Mesenteric fat pad (tissue), 1 donor: ENCODE data around the gene PIGO. TPM values are rescaled to one million over a fixed set of nuclear protein-coding genes. Genes with fewer than 3 reads are reported as not detected.

Experiments used
- DNase-seq: peaks from one replicate; pipeline ENCODE4 v3.0.0-alpha.2; 2020; ENCODE audit warnings: low spot score
- long read RNA-seq: library from polyadenylated mRNA; unstranded; transcript quantifications from one replicate; pipeline ENCODE4 v2.0.0, GENCODE V29; 2020
- total RNA-seq: library from RNA; stranded (reverse); fragmentation: NEBNext Ultra II Directional; extraction: Animal tissue kit (Norgen Biotek cat#: 25700); gene quantifications from one replicate; pipeline ENCODE4 v1.2.1, GENCODE V29; 2021
- donor health status: DM: yes; HTN: yes; CAD: no.

The PIGO gene
- total RNA-seq: 15.2 TPM
- long read RNA-seq, transcript PIGO-202 (12 exons, 2,464 nt): major isoform, 12 of 50 reads
- long read RNA-seq, partial matches to known transcripts: 30 of 50 reads
- long read RNA-seq, other reads (novel, unspliced or antisense): 8 of 50 reads

DNA sequence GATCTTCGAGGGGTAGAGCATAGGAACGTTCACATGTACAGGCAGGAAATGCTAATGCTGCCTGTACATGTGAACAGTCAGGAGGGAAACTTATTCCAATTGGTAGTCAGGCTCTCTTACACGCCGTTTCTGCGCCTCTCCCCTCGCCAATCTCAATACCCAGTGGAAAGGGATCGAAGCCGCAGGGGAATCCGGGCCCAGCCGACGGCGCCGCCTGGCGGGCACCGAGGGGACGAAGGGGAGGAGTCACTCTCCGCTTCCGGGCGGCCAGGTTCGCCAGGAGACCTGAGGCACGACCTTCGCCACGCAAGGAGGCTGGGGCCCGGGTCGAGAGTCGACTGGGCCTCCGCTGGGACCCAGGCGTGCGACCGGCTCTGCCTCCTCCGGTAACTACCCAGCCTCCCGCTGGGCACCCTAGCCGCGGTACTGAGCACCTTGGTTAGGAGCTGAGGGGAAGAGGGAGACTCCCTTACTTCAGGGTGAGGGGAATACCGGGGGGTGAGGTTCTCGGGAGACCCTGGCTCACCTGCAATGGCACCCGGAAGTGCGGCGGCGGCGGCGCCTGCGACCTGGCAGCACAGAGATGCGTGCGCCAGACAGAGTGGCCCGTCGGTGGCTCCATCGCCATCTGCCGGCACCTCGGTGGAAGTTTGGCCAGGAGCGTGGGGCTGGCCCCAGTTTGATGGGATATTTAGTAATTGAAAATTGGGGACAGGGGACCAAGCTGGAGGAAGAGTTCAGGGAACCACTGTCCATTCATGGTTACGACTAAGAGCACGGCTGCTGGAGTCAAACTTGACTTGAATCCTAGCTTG lies at the start of gene PIGO:
PIGO (minus strand) TSS at position 557 of the 815 bp plus-strand sequence. CDS start 1,026 bp downstream, outside the sequence.
- DNase-seq: peak; percentile 97

DNA sequence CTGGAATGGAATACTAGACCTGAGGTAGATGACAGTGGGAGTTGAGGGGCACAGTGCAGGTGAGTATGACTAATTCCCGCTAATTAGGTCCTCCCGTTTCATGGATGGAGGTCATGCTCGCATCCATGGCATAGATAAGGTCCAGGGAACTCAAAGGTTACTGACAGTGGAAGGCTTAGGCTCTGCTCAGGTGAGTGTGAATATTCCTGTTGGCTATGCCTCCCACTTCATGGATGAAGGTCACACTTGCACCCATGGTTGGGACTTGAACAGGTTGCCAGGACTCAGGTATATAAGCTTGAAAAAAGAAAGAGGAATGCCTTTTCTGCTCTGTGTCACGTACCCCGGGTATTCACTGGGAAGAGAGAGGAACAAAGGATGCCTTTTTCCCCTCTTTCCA lies 45.6 kb upstream of the PIGO start:
- no peak for DNase-seq

DNA sequence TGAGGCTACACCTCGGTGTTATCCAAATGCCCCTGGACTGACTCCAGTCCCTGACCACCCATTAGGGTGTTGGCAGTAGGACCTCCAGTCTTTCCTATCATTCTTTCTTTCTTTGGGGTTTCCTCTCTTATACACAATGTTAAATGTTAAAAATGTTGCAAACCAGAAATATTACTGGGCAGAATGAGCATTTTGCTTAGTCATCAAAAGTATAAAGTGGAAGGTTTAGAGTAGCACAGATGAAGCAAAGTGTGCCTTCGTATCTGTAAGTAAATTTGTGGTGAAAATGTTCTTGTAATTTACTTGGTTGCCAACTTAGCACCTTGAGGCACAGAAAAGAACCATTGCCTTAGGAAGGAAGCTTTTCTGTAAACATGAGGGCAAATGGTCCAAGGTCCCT lies 43.7 kb upstream of the PIGO start:
- no peak for DNase-seq

DNA sequence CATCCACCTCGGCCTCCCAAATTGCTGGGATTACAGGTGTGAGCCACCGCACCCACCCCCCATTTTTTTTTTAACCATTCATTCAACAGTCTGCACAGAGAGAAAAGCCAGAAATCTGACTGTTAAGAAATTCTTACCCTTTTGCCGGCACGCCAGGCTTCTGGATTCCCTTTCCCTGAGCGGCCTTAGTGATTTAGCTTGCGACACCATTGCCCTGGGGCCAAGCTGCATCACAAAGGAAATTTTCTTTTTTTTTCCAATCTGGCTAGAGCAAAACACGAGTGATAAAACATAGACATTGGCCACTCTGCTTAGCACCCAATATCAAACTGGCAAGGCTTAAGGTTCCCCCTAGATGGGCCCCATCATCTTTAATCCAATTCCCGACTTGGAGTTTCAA lies 40.5 kb upstream of the PIGO start:
- DNase-seq: no peak

DNA sequence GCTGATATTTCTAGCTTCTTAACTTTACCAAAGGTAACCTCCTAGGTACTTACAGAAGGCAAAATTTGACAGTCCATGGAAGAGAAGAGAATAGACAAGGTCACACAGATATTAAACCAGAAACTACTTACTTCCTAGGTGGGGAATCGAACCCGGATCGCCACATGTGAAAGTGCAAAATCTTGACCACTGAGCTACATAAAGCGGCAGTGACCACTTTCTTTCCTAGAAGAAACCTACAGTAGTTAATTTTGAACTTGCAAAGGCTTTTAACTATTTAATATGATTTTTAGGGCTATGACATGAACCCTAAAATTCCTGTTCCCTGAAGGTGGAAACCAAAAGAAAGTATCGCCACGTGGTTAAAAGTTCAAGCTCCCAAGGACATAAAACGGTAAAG lies 39.6 kb upstream of the PIGO start:
- DNase-seq: no peak

DNA sequence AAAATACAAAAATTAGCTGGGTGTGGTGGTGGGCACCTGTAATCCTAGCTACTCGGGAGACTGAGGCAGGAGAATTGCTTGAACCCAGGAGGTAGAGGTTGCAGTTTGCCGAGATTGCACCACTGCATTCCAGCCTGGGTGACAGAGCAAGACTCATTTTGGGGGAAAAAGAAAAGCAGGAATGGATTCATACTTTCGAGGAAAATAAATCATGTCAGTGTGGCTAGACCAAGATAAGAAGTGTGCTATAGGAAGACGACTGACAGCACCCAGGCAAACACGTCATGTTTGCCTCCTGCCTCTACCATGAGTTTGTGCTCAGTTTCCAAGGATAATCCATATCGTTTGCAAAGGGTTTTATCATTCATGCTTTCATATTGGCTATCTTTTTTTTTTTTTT lies 38.5 kb upstream of the PIGO start:
- DNase-seq: no peak

DNA sequence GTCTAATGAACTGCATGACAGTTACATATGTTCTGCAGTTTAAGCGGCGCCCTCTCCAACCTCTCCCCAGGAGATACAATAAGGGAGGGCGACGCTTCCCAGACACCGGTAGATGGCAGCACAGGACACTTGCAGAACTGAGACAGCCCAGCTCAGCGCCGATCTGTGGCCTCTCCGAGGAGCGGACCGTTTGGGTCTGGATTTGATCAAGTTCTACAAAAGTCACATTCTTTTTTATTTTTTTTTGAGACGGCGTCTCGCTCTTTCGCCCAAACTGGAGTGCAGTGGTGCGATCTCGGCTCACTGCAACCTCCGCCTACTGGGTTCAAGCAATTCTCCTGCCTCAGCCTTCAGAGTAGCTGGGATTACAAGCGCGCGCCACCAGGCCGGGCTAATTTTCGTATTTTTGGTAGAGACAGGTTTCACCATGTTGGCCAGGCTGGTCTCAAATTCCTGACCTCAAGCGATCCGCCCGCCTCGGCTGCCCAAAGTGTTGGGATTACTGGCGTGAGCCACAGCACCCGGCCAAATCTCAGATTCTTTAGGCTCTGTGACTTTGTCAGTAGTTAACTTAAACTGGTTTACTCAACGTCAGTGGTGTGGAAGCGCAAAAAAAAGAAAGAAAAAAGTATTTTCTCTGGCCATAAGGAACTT lies 20.6 kb upstream of the PIGO start:
- DNase-seq: peak; percentile 95

DNA sequence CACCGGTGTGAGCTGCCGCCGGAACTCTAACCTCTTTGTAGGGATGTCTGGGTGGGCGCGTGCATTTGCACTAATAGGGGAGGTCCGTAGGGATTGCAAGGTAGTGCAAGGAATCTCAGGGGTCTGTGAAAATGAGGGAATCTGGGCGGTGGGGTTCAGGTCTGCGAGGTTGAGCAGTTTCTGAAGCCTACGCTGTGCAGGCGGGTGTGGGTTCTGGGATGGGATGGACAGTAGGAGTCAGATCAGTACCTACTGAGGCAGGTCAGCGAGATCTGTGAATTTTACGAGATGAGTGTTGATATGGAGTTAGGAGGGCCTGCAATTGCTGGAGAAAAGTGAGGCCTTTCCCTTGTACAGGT lies 20.1 kb upstream of the PIGO start:
- DNase-seq: no peak

DNA sequence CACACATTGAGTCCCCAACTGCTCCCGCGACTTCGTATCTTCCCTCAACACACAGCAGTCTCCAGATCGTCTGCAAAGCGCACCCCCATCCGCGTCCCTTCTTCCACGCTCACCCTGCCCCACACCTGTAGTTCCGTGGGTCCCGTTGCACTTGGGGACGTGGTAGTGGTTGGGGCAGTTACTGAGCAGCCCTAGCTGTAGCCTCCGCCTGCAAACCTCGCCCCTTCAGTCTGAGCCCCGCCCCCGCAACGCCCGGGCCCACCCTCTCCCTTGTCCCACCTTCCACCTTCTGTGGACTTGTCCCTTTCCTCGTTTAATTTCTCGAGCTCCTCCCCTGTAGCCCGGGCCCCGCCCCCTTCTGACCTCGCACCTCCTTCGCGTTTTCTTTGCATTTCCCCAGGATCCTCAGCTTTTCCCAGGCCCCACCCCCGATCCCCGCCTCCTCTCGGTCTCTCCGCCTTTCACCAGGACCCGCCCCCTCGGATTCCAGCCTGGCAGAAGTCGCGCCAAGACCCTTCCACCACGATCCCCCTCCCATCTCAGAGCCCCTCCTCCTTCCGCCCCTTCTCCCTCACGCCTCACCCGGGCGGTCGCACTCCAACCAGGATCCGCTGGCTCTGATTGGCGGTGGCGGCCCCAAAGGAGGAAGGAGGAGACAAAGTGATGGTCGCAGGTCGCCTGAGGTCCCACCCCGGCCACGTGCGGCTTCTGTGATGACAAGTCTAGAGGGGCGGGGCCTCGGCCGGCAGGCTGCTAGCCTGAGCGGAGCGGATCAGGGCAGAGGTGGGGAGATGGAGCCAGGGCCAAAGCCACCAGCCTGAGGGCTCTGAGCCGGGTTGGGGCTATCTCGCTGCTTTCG lies 19.5 kb upstream of the PIGO start, which contains the start of gene ATOSB:
ATOSB (minus strand) TSS at position 183 of the 859 bp plus-strand sequence. CDS start 7,588 bp downstream, outside the sequence.
- peak; percentile 98 for DNase-seq

DNA sequence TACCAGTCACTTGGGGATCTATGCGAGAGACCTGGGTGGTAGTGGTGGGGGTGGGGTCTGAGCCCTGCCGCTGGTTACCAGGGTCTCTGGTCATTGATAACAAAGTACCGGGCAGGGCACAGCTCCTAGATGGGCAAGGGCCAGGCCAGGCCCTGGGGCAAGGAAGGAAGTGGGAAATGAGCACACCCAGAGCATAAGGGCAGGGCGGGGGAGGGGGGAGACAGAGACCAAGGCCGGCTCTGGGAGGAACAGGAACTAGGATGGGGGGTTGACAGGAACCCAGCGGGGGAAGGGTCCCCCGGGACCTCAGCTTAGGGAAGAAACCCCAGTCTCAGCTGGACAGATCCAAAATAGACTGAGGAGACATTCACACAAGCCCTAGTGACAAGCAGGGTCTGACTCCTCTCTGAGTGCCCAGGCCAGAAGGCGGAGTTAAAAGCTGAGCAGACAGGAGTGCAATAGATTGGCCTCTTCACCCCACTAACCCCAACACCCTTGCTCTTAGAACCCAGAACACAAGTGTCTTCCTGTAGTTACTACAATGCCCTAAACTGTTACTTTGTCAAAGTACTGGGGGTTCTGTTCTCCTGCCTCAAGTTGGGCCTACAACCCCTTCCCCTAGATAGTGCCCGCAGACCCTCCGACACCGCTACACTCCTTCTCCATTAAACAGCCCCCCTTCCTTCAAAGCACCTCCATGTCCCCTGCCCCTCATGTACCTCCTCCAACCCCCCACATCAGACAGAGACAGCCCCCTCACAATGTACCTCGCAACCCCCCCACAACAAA lies 18.6 kb upstream of the PIGO start:
- DNase-seq: no peak

DNA sequence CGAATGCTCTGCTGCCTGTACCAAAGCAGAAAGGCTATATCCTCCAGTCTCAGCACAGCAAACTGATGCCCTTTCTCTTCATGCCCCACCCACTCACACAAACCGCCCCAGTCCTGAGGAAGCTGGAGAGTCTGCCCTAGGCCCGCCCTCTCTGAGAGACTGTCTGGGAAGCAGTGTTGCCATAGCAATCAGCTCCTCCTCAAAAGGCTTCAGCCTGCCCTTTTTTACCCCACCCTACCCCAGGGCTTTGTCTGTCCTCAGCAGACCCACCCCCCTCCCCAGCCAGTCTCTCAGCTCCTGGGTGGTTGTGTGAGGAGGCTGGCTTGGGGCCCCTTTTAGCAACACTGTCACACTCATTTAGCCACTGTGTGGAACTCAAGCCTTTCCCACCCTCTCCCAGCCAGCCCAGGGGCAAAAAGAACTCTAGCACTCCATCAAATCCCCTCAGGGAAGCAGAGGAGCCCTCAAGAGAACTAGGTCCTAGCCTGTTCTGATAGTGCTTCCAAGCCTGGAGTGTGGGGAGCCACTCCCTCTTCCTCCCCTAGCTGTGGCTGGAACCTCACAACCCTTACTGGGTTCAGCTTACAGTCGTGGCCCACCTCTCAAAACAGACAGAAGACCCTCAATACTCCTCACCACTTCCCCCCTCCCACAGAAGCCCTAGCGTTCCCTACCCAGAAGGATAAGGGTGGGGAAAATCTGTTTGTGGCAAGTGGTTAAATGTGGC lies 17.9 kb upstream of the PIGO start:
- peak; percentile 91 for DNase-seq

DNA sequence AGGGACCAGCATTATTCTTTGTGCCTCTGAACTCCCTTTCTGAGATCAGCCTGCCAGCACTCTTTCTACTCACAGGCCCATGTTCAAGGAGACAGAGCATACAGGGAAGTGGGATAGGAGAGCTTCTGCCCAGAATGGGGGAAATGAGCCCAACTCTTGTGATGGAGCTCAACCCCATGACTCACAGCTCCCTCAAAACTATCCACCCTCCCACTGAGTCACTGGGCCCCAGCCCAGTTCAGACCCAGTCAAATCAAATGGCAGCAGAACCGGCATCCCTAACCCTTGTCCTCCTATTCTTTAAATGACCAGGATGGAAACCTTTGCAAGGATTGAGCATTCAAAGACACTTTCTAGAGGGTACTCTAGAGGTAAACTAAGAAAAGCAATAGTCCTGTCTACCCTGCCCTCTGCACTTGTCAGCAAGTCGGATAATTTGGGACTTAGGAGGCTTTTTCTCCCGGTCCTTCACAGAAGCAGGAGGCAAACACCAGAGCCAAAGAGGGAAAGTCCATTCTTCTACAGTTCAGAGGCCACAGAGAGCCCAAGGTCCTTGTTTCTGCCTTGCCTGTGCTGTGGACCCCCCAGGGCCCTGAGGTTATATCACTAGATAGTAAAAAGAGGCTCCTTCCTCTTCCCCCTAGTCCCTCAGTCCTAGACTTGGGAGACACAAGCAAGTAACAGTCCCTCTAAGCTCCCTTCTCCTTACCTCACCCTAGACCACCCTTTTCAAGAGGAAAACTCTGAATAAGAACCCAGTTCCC lies 16.0 kb upstream of the PIGO start:
- DNase-seq: peak; percentile 62

DNA sequence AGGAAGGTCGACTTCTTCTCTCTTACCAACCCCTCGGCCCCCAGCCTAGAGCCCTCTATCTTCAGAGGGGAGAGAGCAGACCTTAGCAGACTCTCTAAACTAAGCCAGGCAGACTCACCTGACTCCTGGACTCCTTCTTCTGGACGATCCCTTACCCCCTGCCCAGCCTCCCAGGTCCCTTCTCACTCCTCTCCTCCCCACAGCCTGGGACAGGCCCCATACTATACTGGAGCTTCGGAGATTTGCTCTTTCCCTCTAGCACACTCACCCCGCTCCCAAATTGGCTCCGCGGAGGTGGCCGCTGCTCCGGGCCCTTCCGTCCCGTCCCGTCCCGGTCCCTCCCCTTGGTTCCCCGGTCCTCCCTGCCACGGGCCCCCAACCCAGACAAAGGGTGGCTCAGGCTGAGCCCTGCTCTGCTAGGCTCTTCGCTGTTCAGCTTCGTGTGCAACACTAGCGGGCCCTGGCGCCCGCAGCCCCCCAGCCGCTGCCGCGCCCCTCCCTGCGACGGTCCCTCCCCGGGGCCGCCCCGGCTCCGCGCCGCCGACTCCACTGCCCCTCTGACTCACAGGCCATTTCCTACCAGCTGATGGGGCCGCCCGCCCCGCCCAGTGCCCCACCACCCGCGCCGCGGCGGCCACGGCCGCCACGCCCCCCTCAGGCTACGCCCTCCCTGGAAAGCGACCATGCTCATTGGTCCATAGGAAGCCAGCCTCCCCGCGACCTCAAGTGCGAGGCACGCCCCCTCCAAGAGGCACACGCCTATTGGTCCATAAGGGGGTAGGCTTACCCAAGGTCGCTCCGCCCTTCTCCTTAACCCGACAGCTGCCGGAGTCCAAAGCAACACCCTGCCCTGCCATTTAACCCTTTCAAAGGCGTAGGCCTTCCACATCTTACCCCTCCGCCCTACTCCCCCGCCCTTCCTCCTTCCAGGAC lies 14.9 kb upstream of the PIGO start:
- peak; percentile 99 for DNase-seq

DNA sequence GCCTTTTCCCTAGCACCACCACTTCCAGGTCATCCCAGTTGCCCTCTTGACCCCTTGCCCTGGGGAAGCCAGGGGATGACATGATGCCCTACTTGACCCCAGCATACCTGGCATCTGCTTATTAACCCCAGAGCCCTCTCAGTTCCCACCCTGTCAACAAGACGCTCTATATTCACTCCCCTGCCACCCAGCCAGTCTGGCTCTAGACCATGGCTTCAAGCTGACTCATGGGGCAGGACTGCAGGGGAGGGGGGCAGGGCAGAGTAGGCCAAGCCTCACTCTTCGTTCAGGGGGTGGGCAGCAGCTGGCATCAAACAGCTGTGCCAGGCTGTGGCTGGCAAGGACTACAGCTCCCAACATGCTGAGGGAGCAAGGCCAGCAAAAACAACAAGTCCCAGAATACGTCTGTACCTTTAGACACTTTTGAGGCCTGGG lies 14.0 kb upstream of the PIGO start:
- DNase-seq: peak; percentile 81

DNA sequence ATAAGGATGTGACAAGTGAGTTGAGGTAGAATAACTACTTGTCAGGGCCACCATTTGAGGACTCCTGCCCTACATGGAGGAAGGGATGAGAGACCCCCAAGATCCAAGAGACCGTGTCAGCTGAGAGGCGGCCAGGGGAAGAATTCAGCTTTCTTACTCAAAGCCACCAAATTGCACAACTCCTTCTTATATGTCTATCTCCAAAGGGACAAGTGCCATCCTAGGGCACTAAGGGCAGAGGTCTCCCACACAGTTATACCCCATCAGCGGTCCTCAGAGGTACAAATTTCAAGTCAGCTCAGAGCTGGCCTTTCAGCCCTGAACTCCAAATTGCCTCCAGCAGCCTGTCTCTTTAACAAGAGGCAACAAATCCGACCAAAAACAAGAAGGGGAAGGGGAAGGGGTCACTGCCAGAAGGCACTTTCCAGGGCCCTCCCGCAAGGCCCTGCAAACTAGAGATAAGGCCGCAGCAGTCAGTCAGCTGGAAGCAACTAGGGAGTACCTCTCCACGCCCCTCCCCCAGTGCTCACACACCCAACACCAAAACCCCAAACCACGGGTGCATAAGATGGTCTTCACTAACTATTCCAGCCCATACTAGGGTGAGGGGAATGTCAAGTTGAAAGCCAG lies 12.7 kb upstream of the PIGO start:
- peak; percentile 55 for DNase-seq

DNA sequence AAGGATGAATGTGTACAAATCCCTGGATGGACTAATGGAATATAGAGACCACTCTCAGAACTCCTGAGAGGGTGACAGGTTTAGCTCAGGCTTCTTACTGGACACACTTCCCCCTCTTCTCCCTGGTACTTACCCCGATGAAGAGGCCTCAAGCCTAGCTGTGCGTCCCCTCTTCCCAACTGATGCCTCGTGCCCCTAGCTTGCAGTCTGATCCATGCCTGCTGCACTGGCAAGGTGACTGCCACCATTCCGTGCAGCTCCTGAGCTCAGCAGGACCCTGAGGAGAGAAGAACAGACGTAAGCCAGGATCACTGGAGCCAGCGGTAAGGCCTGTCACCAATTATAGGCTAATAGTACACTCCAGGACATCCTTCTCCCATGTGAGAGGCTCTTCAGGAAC lies 12.1 kb upstream of the PIGO start:
- peak; percentile 47 for DNase-seq
